Fibroblast of villous mesenchyme (primary cell): ENCODE data around the gene SLIT3. TPM values are rescaled to one million over a fixed set of nuclear protein-coding genes. Genes with fewer than 3 reads are reported as not detected.

Experiments used
- DNase-seq: peaks from one replicate; pipeline ENCODE4 v3.0.0-alpha.2; 2010; ENCODE audit warnings: low read depth
- H3K4me3 ChIP-seq: 2 replicates; pipeline ENCODE4 v1.5.1; 2011; ENCODE audit warnings: low read depth, mild to moderate bottlenecking, low read length
- total RNA-seq: library from RNA; depleted of rRNA; stranded (reverse); fragments of >200 nt; gene quantifications from 2 replicates; pipeline ENCODE4 v1.2.3, GENCODE V29; 2012
- TF ChIP-seq, protein P1 (sequence below): IDR thresholded peaks from 2 replicates; pipeline ENCODE4 v1.5.1; 2012; ENCODE audit warnings: low read depth, mild to moderate bottlenecking, low read length; ENCODE audit not compliant: insufficient read depth

The SLIT3 gene
- total RNA-seq, 1 donor, result under 0.01 TPM

DNA sequence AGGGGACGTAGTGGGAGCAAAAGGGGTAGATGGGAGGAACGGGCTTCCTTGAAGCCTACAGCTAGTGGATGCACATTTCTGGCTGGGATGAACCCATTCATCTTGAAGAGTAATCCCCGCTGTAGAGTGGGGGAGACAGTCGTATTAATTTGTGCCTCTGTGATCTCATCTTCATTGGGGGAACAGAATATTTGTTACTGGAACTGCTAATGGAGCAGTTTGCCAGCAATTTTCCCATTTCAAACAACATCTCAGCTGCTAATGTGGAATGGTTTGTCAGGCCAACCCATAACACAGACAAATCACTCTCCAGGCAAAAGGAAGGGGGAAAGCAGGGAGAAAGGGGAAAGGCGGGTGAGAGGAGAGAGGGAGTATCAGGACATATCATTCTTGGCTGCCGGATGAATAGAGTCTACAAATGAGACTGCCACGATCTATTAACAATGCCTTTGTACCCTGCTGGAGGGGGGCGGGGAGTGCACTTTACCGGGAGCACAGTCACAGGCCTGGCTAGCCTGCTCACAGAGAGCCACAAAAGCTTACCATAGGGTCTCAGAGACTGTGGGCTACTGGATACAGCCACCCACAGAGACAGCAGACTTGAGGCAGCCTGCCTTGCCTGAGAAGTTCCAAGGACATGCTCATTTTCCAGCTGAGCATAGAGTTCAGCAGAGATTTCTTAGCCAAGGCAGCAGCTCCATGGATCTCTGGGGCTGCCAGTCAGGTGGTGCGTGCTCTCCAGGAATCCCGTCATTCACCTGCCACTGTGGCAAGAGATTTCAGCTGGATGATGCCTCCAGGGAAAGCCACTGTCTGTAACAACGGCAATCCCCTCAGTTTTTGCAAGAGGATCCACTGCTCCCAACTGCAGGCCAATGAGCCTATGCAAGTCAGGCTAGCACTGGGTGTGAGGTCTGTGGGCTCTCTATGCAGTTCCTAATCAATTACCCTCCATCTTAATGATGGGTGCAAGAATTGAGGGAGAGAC is 504.1 kb downstream of the SLIT3 start:
- no peak overlapping the region for H3K4me3 ChIP-seq
- DNase-seq, result no peak
- TF ChIP-seq, protein P1, sequence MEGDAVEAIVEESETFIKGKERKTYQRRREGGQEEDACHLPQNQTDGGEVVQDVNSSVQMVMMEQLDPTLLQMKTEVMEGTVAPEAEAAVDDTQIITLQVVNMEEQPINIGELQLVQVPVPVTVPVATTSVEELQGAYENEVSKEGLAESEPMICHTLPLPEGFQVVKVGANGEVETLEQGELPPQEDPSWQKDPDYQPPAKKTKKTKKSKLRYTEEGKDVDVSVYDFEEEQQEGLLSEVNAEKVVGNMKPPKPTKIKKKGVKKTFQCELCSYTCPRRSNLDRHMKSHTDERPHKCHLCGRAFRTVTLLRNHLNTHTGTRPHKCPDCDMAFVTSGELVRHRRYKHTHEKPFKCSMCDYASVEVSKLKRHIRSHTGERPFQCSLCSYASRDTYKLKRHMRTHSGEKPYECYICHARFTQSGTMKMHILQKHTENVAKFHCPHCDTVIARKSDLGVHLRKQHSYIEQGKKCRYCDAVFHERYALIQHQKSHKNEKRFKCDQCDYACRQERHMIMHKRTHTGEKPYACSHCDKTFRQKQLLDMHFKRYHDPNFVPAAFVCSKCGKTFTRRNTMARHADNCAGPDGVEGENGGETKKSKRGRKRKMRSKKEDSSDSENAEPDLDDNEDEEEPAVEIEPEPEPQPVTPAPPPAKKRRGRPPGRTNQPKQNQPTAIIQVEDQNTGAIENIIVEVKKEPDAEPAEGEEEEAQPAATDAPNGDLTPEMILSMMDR, result no peak

DNA sequence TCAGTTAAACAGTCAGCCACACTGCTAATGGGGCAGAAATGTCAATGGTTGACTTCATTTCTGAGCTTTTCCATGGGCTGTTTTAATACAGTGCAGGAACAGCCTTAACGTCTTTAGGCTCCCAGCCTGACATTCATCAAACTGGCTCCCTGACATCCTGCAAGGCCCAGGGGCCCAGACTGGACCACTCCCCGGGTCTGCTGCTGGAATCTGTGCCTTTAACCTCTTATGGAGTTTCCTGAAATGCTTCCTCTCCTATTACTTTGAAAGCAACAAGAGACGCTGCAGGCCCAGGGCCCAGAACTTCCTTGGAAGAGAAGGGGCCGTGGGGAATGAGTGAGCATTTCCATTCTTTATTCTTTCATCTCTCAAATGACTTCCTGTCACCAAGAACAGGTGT is 504.9 kb downstream of the SLIT3 start:
- no peak for DNase-seq
- TF ChIP-seq, protein P1, result no peak
- no peak overlapping the region for H3K4me3 ChIP-seq

DNA sequence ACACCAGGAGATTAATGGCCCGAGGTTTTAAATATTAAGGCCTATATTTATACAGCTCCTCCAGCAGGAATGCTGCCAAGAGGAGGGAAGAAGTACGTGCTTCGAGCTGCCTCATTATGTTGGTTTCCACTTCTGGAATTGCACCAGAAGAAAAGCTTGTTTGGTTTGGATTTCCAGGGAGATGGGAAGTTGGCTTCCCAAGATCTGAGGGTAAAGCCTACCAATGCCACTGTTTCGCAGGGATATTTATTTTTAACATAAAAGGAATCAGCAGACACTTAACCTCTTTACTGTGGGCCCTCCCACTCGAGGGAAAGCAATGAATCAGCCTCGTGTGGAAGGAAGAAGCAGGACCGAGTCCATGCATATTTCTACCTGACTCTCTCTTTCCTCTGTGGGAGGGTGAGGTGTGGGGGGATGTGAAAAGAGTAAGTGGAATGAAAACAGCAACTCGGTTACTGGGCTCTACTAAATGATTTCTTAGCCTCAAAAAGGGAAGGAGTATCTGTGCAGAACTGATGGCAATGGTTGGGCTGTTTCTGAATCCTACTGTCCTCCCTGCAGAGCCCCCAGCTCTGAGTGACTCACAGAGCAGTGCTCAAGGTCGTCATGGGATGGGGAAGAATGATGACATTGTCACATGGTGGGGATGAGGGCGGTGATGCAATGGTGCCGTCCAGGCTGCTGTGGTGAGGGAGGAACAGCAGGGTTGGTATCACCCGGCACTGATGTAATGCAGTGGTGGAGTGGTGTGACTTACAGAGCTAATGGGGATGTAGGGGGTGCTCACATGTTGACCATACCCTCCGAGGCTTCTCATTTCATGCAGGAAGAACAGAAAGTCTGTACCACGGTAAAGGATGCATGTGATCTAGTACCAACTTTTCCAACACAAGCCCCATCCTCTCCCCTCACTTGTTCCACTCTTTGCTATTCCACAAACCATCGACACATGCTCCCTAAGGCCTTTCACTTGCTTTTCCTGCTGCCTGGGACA is 506.8 kb downstream of the SLIT3 start:
- TF ChIP-seq, protein P1, result no peak
- H3K4me3 ChIP-seq, result no peak overlapping the region
- peak; percentile 38 for DNase-seq

DNA sequence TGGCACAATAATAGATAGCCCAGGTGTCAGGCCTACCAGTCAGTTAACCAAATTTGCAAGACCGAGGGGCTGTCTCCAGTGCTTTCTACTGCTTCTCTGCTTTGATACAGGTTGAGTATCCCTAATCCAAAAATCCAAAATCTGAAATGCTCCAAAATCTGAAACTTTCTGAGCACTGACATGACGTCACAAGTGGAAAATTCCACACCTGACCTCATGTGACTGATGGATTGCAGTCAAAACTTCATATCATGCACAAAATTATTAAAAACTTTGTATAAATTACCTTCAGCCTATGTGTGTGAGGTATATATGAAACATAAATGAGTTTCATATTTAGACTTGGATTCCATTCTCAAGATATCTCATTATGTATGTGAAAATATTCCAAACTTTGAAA is 508.3 kb downstream of the SLIT3 start:
- DNase-seq, result no peak
- TF ChIP-seq, protein P1, result no peak
- H3K4me3 ChIP-seq, result no peak overlapping the region

DNA sequence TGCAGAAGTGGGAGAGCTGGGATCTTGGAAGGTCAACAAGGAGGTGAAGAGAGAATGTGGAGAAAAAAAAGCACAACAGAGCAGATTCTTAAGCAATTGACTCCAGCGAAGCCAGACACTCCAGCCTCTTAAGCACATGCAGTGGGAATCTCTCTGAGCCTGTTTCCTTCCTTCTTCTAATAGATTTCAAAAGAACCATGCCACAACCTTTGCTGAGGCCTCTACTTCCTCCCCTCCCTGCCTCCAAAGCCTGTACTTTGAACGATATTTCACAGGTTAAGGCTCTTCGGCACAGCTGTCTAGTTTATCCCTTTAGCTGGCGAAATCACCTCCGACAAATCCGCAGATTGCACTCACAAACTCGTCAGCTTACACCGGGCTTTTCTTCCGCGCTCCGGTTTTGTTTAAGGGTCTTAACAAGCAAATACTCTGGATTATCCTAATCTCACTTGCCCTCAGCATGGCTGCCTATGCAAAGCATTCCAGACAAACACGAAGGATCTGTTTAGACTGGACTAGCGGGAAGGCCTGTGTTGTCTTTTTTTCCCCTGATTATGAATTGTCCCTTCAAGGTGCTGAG is 510.2 kb downstream of the SLIT3 start:
- H3K4me3 ChIP-seq, result no peak overlapping the region
- TF ChIP-seq, protein P1, result no peak
- peak; percentile 1 for DNase-seq

DNA sequence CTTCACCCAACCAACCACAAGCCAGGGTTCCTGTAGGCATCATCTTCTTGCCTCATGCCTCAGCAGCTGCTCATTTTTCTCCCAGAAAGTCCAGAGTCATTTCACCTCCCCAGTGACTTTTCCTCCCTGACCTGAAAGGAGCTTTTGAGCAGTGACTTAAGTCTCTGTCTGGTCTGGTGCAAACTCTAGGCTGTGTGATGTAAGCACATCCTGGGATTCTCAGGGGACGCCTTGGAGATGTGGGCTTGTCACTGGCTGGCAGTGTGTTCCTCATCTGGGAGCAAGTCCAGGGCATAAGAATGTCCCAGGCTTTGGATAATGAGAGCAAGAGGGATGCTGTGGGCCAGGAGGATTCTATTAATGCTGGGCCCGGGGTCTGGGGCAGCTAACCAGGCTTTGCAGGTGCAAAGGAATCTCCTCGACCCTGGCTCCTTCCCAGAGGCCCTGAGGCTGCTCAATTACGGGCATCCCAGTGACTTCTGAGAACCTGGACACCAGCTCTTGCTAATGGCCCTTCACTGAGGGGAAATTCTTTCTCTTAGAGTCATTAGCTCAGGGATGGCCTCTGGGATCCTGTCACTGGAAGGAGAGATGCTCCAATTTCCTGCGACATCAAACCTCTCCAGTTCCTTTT is 510.8 kb downstream of the SLIT3 start:
- no peak overlapping the region for H3K4me3 ChIP-seq
- no peak for DNase-seq
- TF ChIP-seq, protein P1, result no peak
